Ascending aorta (tissue), 2 donors: ENCODE measurements around the gene ITPK1. TPM values are rescaled to one million over a fixed set of nuclear protein-coding genes. Genes with fewer than 3 reads are reported as not detected.

Source experiments
- DNase-seq, 2 donors: peaks; one replicate each; pipeline ENCODE4 v3.0.0-alpha.2; 2019; ENCODE audit warnings: low spot score in 2 of 2
- H3K27ac ChIP-seq, 2 donors: fragments of 200-600 bp; sonication (generic); one replicate each; pipeline ENCODE4 v1.5.1; 2016 to 2017; ENCODE audit warnings: mild to moderate bottlenecking in 1 of 2
- H3K27me3 ChIP-seq: fragments of 200-600 bp; sonication (generic); one replicate; pipeline ENCODE4 v1.5.1; 2017
- H3K36me3 ChIP-seq, 2 donors: fragments of 200-600 bp; sonication (generic); one replicate each; pipeline ENCODE4 v1.5.1; 2016
- H3K4me1 ChIP-seq, 2 donors: fragments of 200-600 bp; sonication (generic); one replicate each; pipeline ENCODE4 v1.5.1; 2016 to 2017; ENCODE audit warnings: mild to moderate bottlenecking in 1 of 2
- H3K4me3 ChIP-seq, 2 donors: fragments of 200-600 bp; sonication (generic); one replicate each; pipeline ENCODE4 v1.5.1; 2016 to 2017; ENCODE audit warnings: mild to moderate bottlenecking in 1 of 2
- H3K9me3 ChIP-seq, 2 donors: fragments of 200-600 bp; sonication (generic); one replicate each; pipeline ENCODE4 v1.5.1; 2016
- CTCF ChIP-seq, 3 experiments: fragments of 200-600 bp in 2 of 3; fragments of 450-650 bp in 1 of 3; sonication (generic) in 2 of 3; IDR thresholded peaks; one replicate each; pipeline ENCODE4 v1.5.1; 2016 to 2019; ENCODE audit warnings: antibody characterized with exemption in 3 of 3, mild to moderate bottlenecking in 1 of 3, moderate library complexity in 1 of 3
- intact Hi-C: fragments of 100-400 bp; cut with DNase I; formaldehyde crosslinking; loops from one replicate; pipeline ENCODE4 v1.15.1; 2023
- total RNA-seq: library from RNA; depleted of rRNA; stranded (reverse); fragments of >200 nt; gene quantifications from one replicate; pipeline ENCODE4 v1.1.0, GENCODE V29; 2016

Gene ITPK1
- total RNA-seq, 1 donor from 2014 or later = 85.3 TPM

- Histone ChIP-seq H3K9me3 (no peaks in the 10 kb centered on the region), H3K4me1 (peaks cover 0 to 17% of the 10 kb centered on the region in 2 donors), H3K27ac (no peak overlapping the region), H3K4me3 (no peak overlapping the region), H3K27me3 (no peaks in the 10 kb centered on the region), H3K36me3 (no peaks in the 10 kb centered on the region)
- intact Hi-C loops = no loop called here
- TF ChIP-seq CTCF (IDR thresholded peaks at IDR 0.05) = no peak
- DNase-seq = no peak
Observed at GRCh38 chr14:93086441-93087055, 29.2 kb downstream of the ITPK1 start.

- Histone ChIP-seq H3K4me1 (peaks cover 0 to 13% of the 10 kb centered on the region in 2 donors), H3K9me3 (no peaks in the 10 kb centered on the region), H3K27ac (no peak overlapping the region), H3K4me3 (no peak overlapping the region), H3K36me3 (no peaks in the 10 kb centered on the region), H3K27me3 (no peaks in the 10 kb centered on the region)
- intact Hi-C loops = no loop called here
- no peak for DNase-seq
- no peak for TF ChIP-seq CTCF (IDR thresholded peaks at IDR 0.05)
Observed at GRCh38 chr14:93085911-93086310, 29.8 kb downstream of the ITPK1 start.

- intact Hi-C loops = no loop called here
- Histone ChIP-seq H3K27me3 (no peaks in the 10 kb centered on the region), H3K36me3 (no peaks in the 10 kb centered on the region), H3K9me3 (no peaks in the 10 kb centered on the region), H3K27ac (no peak overlapping the region), H3K4me1 (peaks cover 0 to 13% of the 10 kb centered on the region in 2 donors), H3K4me3 (no peak overlapping the region)
- DNase-seq = no peak
- no peak for TF ChIP-seq CTCF (IDR thresholded peaks at IDR 0.05)
Observed at GRCh38 chr14:93084866-93085857, 30.6 kb downstream of the ITPK1 start.

- no peaks in the 10 kb centered on the region for H3K27me3 ChIP-seq
- no peaks in the 10 kb centered on the region for H3K36me3 ChIP-seq
- TF ChIP-seq CTCF (IDR thresholded peaks at IDR 0.05) = no peak
- H3K27ac ChIP-seq = no peak overlapping the region
- intact Hi-C loops = no loop called here
- H3K9me3 ChIP-seq = no peaks in the 10 kb centered on the region
- no peak overlapping the region for H3K4me3 ChIP-seq
- H3K4me1 ChIP-seq = peaks cover 0 to 13% of the 10 kb centered on the region in 2 donors
- DNase-seq = no peak
Observed at GRCh38 chr14:93084402-93084801, 31.3 kb downstream of the ITPK1 start.

GRCh38 chr14:93083917-93084316 is 31.8 kb downstream of the ITPK1 start:
- H3K27me3 ChIP-seq = no peaks in the 10 kb centered on the region
- DNase-seq = no peak
- no peaks in the 10 kb centered on the region for H3K9me3 ChIP-seq
- H3K4me1 ChIP-seq = peaks cover 0 to 15% of the 10 kb centered on the region in 2 donors
- intact Hi-C loops = no loop called here
- no peak overlapping the region for H3K4me3 ChIP-seq
- no peak for TF ChIP-seq CTCF (IDR thresholded peaks at IDR 0.05)
- no peak overlapping the region for H3K27ac ChIP-seq
- H3K36me3 ChIP-seq = no peaks in the 10 kb centered on the region
